ENCODE measurements around the gene FOLH1.
"Not testable (repeated sequence)": the region's sequence is repeated elsewhere in the genome, so short reads cannot be mapped to it uniquely, and the experiment has no call there.

FOLH1 gene

DNA sequence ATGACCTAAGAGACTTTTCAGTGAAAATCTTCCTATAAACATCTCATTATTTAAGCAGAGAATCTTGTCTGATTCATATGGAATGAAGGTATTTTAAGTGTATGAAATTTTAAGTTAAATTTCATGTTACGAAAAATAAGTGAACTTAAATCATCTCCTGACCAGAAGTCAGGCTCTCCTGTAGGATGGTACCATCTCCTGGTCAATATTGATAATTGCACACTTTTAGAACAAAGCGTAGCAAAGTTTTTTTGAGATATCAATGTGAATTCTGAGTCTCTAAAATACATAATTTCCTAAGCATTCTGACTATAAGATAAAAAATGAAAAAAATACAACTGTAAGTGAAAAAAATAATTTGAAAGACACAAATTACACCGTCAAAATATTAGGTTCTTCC lies 38.8 kb downstream of the FOLH1 start:
- not testable (repeated sequence) for H3K4me1 ChIP-seq; H3K4me2 ChIP-seq; H3K4me3 ChIP-seq; H3K27ac ChIP-seq; H3K9me3 ChIP-seq (replicated peaks in 1 of 11); H3K36me3 ChIP-seq; H3K27me3 ChIP-seq; H4K20me1 ChIP-seq; H3K9ac ChIP-seq

DNA sequence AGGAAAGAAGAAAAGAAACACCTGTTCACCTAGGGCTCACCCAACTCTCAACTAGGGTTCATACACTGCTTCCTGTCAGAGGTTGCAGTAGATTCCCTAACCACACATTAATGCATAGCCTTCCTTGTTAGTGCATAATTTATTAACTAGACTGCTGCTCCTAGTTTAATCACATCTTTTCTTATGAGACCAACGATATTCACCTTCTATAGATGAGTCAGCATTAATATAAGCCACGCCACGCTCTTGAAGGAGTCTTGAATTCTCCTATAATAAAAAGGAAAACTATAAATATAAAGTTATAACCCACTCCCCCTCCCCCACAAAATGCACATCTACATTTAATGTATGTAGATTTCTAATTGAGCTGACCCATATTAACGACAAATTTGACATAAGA lies 39.4 kb downstream of the FOLH1 start:
- not testable (repeated sequence) for H3K27me3 ChIP-seq; H3K36me3 ChIP-seq; H3K9ac ChIP-seq; H3K27ac ChIP-seq; H3K4me2 ChIP-seq; H3K4me3 ChIP-seq; H4K20me1 ChIP-seq; H3K9me3 ChIP-seq (replicated peaks in 1 of 11); H3K4me1 ChIP-seq

DNA sequence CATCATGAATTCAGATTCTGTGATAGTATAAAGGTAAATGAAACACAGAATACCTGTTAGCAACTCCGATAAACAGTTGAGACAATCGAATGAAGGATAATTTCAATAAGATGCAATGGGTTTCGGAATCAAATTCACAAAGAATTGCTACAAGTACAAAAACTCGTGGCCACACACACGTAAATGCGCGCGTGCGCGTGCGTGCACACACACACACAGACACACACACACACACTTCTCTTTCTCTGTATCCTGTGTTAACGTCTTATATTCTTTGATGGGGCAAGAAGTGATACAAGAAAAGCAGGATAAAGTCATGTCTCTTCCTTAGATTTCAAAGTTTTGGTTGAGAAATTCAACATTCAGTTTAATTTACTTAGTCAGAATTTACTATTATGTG lies 57.2 kb downstream of the FOLH1 start:
- H3K4me3 ChIP-seq: no peak overlapping the region
- no peaks in the 10 kb centered on the region for H3K27me3 ChIP-seq
- no peak overlapping the region for H3K4me2 ChIP-seq
- no peaks in the 10 kb centered on the region for H3K4me1 ChIP-seq
- H3K27ac ChIP-seq: no peak overlapping the region
- H3K9ac ChIP-seq: no peak overlapping the region
- H3K36me3 ChIP-seq: no peaks in the 10 kb centered on the region
- TF ChIP-seq Cebpa-rat (IDR thresholded peaks at IDR 0.05): no peak
- no peaks in the 10 kb centered on the region for H4K20me1 ChIP-seq
- H3K9me3 ChIP-seq (replicated peaks in 1 of 11): no peaks in the 10 kb centered on the region

DNA sequence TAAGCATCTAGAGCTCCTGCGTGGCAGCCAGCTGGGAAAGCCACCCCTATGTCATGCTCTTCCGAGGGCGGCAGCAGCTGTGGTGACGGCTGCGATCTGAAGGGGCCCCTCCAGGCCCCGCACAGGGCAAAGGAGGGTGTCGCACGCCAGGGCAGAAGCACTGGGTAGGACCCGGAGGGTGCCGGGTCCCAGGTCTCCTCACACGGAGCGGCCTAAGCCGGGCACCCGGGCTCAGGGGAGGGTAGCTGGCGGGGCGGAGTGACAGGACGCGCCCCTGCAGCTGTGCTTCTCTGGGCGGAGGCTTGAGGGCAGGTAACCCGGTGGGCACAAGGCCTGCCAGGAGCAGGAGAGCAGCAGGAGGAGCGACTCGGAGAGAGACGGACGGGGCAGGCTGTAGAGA lies 106.0 kb downstream of the FOLH1 start:
- H3K4me1 ChIP-seq; H3K4me2 ChIP-seq; H3K36me3 ChIP-seq; H3K9me3 ChIP-seq (replicated peaks in 1 of 11); H3K9ac ChIP-seq; H3K27me3 ChIP-seq; H3K27ac ChIP-seq; H4K20me1 ChIP-seq; H3K4me3 ChIP-seq: not testable (repeated sequence)
